ENCODE data around the gene MTF2.

The MTF2 gene

DNA sequence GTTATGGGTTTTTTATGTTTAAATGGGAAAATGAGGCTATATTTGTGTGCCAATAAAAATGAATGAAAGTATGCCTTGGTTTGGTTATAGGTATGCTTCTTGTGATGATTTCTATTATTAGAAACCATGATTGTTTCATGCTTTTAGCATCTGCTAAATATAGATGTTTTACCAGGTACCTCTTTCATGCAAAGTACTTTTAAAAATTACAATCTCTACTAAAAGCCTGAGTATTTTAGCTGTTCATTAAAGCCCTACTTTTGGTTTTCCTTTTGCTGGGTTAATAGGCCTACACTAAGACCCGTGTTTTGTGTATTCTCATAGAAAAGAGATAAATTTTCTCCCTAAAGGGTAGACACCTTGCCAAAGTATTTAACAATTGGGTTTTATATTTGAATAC is 32.0 kb downstream of the MTF2 start:
- ChIA-PET CTCF (interaction anchor here (0.6 kb wide), 1 partner anchor 14 kb away, joined by 4 read pairs; no protein-coding TSS in a partner anchor), POLR2A (ENCODE audit: low non-redundant PET) (no interaction called here)
- H3K27ac ChIP-seq: no peak overlapping the region
- no peak for TF ChIP-seq CTCF (conservative IDR thresholded peaks at IDR 0.05; ENCODE audit: low read depth)
- no peak for DNase-seq (ENCODE audit: low spot score)

- POLR2A ChIA-PET (ENCODE audit: low non-redundant PET): no interaction called here
- CTCF ChIA-PET: interaction anchor here (0.6 kb wide), 1 partner anchor 15 kb away, joined by 4 read pairs; no protein-coding TSS in a partner anchor
- DNase-seq (ENCODE audit: low spot score): no peak
- no peak overlapping the region for H3K27ac ChIP-seq
- no peak for TF ChIP-seq CTCF (conservative IDR thresholded peaks at IDR 0.05; ENCODE audit: low read depth)
Measured at GRCh38 chr1:93111561-93111960, 32.5 kb downstream of the MTF2 start.

GRCh38 chr1:93113127-93113526 is 34.0 kb downstream of the MTF2 start:
- ChIA-PET CTCF (interaction anchor here (0.6 kb wide), 1 partner anchor 10 kb away, joined by 3 read pairs; no protein-coding TSS in a partner anchor), POLR2A (ENCODE audit: low non-redundant PET) (no interaction called here)
- no peak for TF ChIP-seq CTCF (conservative IDR thresholded peaks at IDR 0.05; ENCODE audit: low read depth)
- no peak overlapping the region for H3K27ac ChIP-seq
- DNase-seq (ENCODE audit: low spot score): no peak

GRCh38 chr1:93114391-93114790 is 35.3 kb downstream of the MTF2 start:
- POLR2A ChIA-PET (ENCODE audit: low non-redundant PET): no interaction called here

DNA sequence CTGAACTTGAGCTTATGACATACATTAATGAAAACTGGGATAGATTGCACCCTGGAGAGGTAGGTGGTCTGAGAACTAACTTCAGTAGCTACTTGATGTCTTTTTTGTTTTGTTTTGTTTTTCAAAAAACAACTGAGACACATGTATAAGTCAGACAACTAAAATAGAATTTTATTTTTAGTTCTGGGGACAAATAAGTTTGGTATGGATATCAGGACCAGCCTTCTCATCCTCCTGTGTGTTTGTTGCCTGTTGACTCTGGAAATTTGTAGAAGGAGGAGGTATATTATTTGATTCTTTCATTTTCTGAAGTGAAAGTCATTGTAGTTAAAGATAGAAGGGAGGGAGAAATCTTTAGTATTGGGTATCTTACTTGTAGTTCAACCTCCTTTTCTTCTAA is 41.5 kb downstream of the MTF2 start:
- ChIA-PET CTCF (no interaction called here), POLR2A (ENCODE audit: low non-redundant PET) (no interaction called here)
- TF ChIP-seq CTCF (conservative IDR thresholded peaks at IDR 0.05; ENCODE audit: low read depth): no peak
- no peak for DNase-seq (ENCODE audit: low spot score)
- H3K27ac ChIP-seq: no peak overlapping the region

More at GRCh38 chr1:93114391-93114790, 35.3 kb downstream of the MTF2 start:
- no peak for TF ChIP-seq CTCF (conservative IDR thresholded peaks at IDR 0.05; ENCODE audit: low read depth)
- no peak for DNase-seq (ENCODE audit: low spot score)
- CTCF ChIA-PET: no interaction called here
- H3K27ac ChIP-seq: no peak overlapping the region

GRCh38 chr1:93123201-93123783 is 44.2 kb downstream of the MTF2 start:
- DNase-seq (ENCODE audit: low spot score): no peak
- POLR2A ChIA-PET (ENCODE audit: low non-redundant PET): no interaction called here
- no peak for TF ChIP-seq CTCF (conservative IDR thresholded peaks at IDR 0.05; ENCODE audit: low read depth)
- no peak overlapping the region for H3K27ac ChIP-seq
- CTCF ChIA-PET: interaction anchor here (0.6 kb wide), 2 partner anchors 10 to 721 kb away, joined by 3 read pairs; no protein-coding TSS in a partner anchor

All from RWPE1 (cell line).